ENCODE measurements around the gene HNRNPA1.
"Not testable (repeated sequence)": the region's sequence is repeated elsewhere in the genome, so short reads cannot be mapped to it uniquely, and the experiment has no call there.

The HNRNPA1 gene

DNA sequence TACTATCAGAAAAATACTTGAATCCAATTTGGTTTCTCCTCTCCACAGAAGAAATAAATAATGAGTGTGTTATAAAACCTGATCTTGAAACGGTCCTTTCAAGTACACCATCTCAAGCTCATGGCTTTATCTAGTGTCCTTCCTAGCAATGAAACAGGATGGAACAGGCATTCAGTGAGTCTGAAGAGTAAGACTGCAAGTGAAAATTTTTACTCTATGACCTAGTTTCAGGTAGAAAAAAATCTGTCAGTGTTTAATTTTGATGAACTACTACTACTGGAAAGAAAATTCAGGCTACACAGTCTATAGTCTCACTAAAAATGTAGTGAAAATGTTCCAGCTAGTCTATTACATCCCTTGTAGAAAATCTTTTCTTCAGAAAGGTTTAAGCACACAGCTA, 8.3 kb upstream of the HNRNPA1 start:
- DNase-seq (ENCODE audit: low spot score) = no peak
- Histone ChIP-seq H3K27ac (no peak overlapping the region), H3K4me3 (no peak overlapping the region)
- TF ChIP-seq, protein P1, sequence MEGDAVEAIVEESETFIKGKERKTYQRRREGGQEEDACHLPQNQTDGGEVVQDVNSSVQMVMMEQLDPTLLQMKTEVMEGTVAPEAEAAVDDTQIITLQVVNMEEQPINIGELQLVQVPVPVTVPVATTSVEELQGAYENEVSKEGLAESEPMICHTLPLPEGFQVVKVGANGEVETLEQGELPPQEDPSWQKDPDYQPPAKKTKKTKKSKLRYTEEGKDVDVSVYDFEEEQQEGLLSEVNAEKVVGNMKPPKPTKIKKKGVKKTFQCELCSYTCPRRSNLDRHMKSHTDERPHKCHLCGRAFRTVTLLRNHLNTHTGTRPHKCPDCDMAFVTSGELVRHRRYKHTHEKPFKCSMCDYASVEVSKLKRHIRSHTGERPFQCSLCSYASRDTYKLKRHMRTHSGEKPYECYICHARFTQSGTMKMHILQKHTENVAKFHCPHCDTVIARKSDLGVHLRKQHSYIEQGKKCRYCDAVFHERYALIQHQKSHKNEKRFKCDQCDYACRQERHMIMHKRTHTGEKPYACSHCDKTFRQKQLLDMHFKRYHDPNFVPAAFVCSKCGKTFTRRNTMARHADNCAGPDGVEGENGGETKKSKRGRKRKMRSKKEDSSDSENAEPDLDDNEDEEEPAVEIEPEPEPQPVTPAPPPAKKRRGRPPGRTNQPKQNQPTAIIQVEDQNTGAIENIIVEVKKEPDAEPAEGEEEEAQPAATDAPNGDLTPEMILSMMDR (IDR thresholded peaks at IDR 0.05) = no peak

DNA sequence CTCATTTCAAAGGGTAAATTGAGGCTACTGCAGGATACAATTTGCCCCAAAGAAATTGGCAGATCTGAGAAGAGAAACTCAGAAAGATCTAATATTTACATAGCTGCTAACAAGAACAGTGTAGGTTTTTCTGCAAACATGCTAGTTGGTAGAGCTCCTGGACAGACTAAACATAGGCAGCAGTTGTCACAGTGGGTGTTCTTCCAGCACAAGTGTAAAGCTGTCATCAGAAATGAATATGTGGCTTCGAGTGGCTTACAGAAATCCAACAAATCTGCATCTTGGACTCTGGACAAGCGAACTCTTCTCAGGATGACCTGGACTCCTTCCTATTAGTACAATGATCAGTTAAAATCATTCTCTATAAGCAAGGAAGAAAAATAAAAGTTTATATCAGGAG, 6.5 kb upstream of the HNRNPA1 start:
- no peak overlapping the region for H3K27ac ChIP-seq
- H3K4me3 ChIP-seq = no peak overlapping the region
- TF ChIP-seq, protein P1 (IDR thresholded peaks at IDR 0.05) = no peak
- no peak for DNase-seq (ENCODE audit: low spot score)

DNA sequence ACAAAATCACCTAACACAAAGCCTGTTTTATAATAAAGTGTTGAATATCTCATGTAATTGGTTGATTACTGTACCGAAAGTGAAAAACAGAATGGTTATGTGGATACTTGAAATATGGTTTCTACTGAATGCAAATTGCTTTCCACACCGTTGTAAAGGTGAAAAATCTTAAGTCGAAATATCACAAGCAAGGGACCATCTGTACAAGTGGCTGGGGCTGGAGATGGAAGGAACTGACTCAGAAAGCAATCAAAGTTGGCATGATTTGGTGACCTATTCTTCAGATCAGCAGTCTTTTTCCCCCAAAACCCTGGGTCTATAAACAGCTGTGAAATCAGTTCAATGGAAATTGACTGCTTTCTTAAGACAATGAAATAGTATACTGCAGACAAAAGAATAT, 4.2 kb upstream of the HNRNPA1 start:
- TF ChIP-seq, protein P1 (IDR thresholded peaks at IDR 0.05) = no peak
- DNase-seq (ENCODE audit: low spot score) = no peak
- Histone ChIP-seq H3K27ac (no peak overlapping the region), H3K4me3 (no peak overlapping the region)

DNA sequence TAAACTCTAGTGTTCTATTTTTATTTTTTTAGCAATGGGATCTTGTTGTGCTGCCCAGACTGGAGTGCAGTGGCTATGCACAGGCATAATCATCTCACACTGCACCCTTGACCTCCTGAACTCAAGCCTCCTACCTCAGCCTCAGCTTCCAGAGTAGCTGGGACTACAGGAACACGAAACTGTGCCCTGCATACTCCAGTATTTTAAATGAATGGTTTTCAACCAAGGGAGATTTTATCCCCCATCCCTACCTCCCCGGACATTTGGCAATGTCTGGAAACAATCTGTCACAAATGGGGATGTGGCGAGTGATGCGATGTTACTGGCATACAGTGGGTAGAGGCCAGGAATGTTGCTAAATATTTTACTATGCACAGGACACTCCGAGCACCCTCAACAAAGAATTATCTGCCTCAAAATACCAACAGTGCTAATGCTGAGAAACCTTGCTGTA, 2.7 kb upstream of the HNRNPA1 start:
- peak overlapping the region; percentile 1 for H3K4me3 ChIP-seq
- TF ChIP-seq, protein P1 (IDR thresholded peaks at IDR 0.05) = no peak
- peak overlapping the region; percentile 41 to 90 for H3K27ac ChIP-seq
- no peak for DNase-seq (ENCODE audit: low spot score)

DNA sequence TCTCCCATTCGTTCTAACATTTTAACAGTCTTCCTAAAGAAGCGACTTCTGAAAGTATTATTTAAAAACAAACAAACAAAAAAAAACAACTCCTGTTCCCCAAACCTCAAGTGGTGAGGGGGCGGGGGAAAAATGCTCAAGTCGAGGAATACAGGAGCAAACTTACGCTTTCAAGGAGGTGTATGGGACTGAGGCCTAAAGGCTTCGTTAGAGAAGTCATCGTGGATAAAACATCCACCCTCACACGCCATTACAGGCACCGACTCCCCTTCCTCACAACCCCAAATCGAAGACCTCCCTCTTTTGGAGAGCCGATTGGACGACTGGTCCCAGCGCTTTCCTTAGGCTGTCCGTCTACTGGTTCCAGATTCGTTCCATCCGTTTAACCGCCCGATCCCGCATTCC, 1.3 kb upstream of the HNRNPA1 start:
- Histone ChIP-seq H3K4me3 (peak overlapping the region; percentile 74), H3K27ac (peak overlapping the region; percentile 90 to 93)
- TF ChIP-seq, protein P1 (IDR thresholded peaks at IDR 0.05) = no peak
- DNase-seq (ENCODE audit: low spot score) = no peak

DNA sequence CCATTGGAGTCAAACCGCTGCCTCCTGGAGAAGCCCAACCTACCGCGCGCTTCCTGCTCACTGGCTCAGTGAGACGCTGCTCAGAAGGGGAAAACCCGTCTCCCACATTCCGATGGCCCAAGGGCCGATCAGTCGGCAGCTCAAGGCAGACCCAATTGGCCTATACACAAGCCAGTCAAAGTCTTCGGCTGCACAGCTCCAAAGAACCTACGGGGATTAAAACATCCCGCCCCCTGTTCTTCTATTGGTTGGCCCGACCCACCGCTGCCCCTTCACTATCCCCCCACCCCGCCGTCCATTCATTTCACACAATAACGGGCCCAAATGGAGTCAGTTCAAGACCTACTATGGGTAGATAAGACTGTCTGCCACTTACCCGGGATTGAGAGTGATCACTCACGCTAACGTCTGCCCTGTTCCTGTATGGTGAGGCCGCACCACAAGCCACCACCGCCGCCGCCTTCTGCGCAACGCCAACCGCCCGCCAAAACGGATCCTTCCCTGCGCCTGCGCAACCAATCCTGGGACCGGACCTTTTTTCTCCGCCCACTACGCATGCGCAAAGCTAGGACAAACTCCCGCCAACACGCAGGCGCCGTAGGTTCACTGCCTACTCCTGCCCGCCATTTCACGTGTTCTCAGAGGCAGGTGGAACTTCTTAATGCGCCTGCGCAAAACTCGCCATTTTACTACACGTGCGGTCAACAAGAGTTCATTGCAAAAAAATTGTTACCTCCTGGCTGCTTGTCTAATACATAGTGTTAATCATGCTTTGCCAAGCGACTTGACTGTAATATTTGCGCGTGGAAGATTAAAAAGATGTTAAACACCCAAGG, 676 bp upstream of the HNRNPA1 start, which contains the start of gene CBX5:
Gene CBX5 (minus strand): TSS at position 491 of the 836 bp plus-strand sequence. CDS start 22,472 bp downstream, outside the sequence.
- TF ChIP-seq, protein P1 (IDR thresholded peaks at IDR 0.05) = no peak
- DNase-seq (ENCODE audit: low spot score) = peak; percentile 99

DNA sequence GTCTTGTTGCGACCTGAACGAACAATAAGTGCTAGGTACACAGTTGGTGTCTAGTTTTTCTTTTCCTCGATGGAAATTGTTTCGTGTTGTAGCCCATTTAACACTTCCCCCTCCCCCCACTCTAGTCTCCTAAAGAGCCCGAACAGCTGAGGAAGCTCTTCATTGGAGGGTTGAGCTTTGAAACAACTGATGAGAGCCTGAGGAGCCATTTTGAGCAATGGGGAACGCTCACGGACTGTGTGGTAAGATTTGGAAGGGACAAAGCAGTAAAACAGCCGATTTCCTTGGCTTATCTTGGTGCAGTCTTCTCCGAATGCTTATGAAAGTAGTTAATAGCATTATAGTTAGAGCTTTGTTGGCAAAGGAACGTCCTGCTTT, 724 bp downstream of the HNRNPA1 start:
- not testable (repeated sequence) for DNase-seq (ENCODE audit: low spot score)

More for the DNA sequence above, 676 bp upstream of the HNRNPA1 start, which contains the start of gene CBX5:
- Histone ChIP-seq H3K27ac (peak within 1 kb of the TSS; percentile 90 to 93), H3K4me3 (peak within 1 kb of the TSS; percentile 74)

DNA sequence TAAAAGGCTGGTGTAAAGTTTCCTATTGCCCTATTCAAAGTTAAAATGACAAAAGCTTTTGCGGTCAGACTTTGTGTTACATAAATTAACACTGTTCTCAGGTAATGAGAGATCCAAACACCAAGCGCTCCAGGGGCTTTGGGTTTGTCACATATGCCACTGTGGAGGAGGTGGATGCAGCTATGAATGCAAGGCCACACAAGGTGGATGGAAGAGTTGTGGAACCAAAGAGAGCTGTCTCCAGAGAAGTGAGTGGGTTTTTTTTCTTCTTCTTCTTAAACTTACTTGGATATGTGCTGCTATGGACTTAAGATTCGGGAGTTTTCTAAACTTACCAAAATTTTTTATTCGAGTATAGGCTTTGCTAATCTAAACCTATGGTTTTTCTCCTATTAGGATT, 1.2 kb downstream of the HNRNPA1 start:
- Histone ChIP-seq H3K4me3 (peak overlapping the region; percentile 74), H3K27ac (peak overlapping the region; percentile 89 to 93)
- not testable (repeated sequence) for DNase-seq (ENCODE audit: low spot score)

More for the DNA sequence above, 724 bp downstream of the HNRNPA1 start:
- Histone ChIP-seq H3K27ac (peak overlapping the region; percentile 89 to 93), H3K4me3 (peak overlapping the region; percentile 74)

Measured in coronary artery (tissue), 2 donors.